BE2C (cell line): ENCODE data around the gene FLVCR2.

ENCODE experiments used
- DNase-seq: peaks from one replicate; pipeline ENCODE4 v3.0.0-alpha.2; 2020
- H3K27me3 ChIP-seq: fragments of 250-450 bp; sonication (Bioruptor Pico); 2 replicates; pipeline ENCODE4 v1.5.1; 2020; ENCODE audit warnings: mild to moderate bottlenecking
- H3K36me3 ChIP-seq: fragments of 250-450 bp; sonication (Bioruptor Pico); 2 replicates; pipeline ENCODE4 v1.5.1; 2020; ENCODE audit warnings: mild to moderate bottlenecking
- H3K4me1 ChIP-seq: fragments of 250-450 bp; sonication (Bioruptor Pico); 2 replicates; pipeline ENCODE4 v1.5.1; 2020
- H3K4me3 ChIP-seq: 2 replicates; pipeline ENCODE4 v1.5.1; 2011; ENCODE audit warnings: low read depth, low read length
- H3K9me3 ChIP-seq: fragments of 250-450 bp; sonication (Bioruptor Pico); 2 replicates; pipeline ENCODE4 v1.5.1; 2020
- TF ChIP-seq, protein P1 (sequence below): IDR thresholded peaks from 2 replicates; pipeline ENCODE4 v1.5.1; 2012; ENCODE audit warnings: mild to moderate bottlenecking, low read depth, low read length

Gene FLVCR2

DNA sequence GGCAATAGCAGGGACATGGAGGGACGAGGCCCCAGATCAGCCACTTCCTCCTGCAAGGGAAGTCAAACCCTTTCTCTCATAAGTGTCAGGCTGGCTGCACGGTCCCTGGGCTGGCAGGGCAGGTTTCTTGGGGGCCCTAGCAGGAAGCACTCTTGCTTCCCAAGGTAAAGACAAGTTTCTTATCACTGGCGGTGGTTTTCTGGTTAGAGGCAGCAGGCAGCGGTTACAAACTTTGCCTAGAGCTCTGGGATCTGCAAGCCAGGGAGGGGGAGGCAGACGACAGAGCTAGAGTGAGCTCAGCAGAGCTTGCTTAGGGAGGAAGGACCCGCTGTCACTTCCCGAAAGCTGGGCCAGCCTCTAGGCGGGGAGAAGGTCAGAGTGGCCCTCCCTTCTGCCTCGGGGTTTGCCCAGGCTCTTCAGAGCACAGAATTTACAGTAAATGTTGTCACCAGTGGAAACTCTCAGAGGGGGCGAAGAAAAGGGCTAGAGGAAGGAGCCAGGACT lies 35.8 kb upstream of the FLVCR2 start:
- Histone ChIP-seq H3K36me3 (no peaks in the 10 kb centered on the region), H3K4me3 (no peak overlapping the region), H3K4me1 (no peaks in the 10 kb centered on the region), H3K27me3 (no peaks in the 10 kb centered on the region), H3K9me3 (no peaks in the 10 kb centered on the region)
- TF ChIP-seq, protein P1, sequence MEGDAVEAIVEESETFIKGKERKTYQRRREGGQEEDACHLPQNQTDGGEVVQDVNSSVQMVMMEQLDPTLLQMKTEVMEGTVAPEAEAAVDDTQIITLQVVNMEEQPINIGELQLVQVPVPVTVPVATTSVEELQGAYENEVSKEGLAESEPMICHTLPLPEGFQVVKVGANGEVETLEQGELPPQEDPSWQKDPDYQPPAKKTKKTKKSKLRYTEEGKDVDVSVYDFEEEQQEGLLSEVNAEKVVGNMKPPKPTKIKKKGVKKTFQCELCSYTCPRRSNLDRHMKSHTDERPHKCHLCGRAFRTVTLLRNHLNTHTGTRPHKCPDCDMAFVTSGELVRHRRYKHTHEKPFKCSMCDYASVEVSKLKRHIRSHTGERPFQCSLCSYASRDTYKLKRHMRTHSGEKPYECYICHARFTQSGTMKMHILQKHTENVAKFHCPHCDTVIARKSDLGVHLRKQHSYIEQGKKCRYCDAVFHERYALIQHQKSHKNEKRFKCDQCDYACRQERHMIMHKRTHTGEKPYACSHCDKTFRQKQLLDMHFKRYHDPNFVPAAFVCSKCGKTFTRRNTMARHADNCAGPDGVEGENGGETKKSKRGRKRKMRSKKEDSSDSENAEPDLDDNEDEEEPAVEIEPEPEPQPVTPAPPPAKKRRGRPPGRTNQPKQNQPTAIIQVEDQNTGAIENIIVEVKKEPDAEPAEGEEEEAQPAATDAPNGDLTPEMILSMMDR: no peak
- no peak for DNase-seq

DNA sequence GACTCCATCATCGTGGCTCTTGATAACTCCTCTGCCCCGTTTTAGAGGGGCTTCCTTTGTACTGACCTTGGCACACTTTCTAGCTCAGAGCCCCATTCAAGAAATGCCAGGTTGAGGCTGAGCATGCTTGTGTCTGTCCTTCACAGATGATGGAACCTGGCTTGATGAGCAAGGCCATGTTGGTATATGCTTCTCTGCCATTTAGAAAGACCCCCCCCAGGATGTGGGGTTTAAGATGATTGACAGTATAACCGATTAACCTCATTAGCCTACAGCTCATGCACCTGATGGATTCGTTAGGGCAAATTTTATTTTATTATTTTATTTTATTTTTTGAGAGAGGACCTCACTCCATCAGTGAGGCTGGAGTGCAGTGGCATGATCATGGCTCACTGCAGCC lies 35.2 kb upstream of the FLVCR2 start:
- Histone ChIP-seq H3K27me3 (no peaks in the 10 kb centered on the region), H3K36me3 (no peaks in the 10 kb centered on the region), H3K4me1 (no peaks in the 10 kb centered on the region), H3K4me3 (no peak overlapping the region), H3K9me3 (no peaks in the 10 kb centered on the region)
- TF ChIP-seq, protein P1: no peak
- no peak for DNase-seq

DNA sequence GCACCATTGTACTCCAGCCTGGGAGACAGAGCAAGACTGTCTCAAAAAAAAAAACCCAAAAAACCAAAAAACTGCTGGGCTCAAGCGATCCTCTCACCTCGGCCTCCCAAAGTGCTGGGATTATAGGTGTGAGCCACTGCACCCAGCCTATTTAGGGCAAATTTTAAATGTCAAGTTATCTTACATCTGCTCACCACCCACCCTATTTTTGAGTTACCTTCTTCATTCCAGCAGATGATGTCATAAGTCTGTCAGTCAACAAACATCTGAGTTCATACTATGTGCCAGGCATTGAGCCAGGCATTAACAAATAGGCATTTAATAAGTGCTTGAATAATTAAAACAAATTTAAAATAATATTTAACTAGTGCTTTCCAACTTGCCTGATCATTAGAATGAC lies 34.6 kb upstream of the FLVCR2 start:
- no peak for DNase-seq
- TF ChIP-seq, protein P1: no peak

DNA sequence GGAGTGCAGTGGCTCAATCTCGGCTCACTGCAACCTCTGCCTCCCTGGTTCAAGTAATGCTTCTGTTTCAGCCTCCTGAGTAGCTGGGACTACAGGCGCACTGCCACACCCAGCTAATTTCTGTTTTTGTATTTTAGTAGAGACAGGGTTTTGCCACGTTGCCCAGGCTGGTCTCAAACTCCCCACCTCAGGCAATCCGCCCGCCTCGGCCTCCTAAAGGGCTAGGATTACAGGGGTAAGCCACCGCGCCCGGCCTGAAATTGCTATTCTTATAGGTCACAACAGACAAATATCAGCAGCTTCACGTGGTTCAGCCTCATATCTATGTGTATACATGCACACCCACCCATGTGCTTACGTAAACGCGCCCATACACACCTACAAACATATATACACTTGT lies 32.5 kb upstream of the FLVCR2 start:
- no peaks in the 10 kb centered on the region for H3K27me3 ChIP-seq
- TF ChIP-seq, protein P1: no peak
- H3K36me3 ChIP-seq: no peaks in the 10 kb centered on the region
- no peaks in the 10 kb centered on the region for H3K9me3 ChIP-seq
- H3K4me1 ChIP-seq: no peaks in the 10 kb centered on the region
- H3K4me3 ChIP-seq: no peak overlapping the region
- DNase-seq: no peak

More for the DNA sequence above, 34.6 kb upstream of the FLVCR2 start:
- Histone ChIP-seq H3K27me3 (no peaks in the 10 kb centered on the region), H3K36me3 (no peaks in the 10 kb centered on the region), H3K4me3 (no peak overlapping the region), H3K4me1 (no peaks in the 10 kb centered on the region), H3K9me3 (no peaks in the 10 kb centered on the region)

DNA sequence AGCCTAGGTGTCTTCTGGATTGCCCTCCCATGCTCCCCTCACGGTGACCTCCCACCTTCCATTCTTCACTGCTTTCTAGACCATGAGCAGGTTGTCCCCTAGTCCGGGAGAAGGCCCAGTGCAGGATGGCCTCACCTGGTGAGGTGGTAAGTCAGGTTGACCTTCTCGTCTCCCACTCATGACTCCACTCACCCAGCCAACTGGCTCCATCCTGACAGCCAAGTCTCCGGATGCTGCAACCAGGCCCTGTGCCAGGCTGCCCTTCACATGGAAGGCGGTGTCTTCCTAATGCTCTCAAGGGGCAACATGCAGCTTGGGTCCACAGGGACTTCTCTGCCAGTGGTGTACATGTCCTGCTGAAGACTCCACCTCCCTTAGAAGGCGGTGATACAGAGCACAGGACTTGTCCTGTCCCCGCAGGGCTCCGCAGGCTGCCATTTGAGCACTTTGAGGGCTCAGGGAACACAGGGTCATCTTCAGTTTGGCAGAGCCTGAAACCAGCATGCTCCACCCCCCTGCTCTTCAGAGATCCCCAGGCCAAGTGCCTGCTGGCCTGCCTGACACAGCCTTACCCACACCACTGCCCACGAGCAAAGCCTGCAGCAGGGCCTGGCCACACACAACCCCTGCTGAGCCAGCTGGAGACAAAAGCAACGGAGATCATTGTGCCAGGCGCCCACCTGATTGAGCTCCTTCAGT lies 30.7 kb upstream of the FLVCR2 start:
- Histone ChIP-seq H3K27me3 (no peaks in the 10 kb centered on the region), H3K4me1 (no peaks in the 10 kb centered on the region), H3K9me3 (no peaks in the 10 kb centered on the region), H3K4me3 (no peak overlapping the region), H3K36me3 (no peaks in the 10 kb centered on the region)
- TF ChIP-seq, protein P1: no peak
- DNase-seq: no peak

DNA sequence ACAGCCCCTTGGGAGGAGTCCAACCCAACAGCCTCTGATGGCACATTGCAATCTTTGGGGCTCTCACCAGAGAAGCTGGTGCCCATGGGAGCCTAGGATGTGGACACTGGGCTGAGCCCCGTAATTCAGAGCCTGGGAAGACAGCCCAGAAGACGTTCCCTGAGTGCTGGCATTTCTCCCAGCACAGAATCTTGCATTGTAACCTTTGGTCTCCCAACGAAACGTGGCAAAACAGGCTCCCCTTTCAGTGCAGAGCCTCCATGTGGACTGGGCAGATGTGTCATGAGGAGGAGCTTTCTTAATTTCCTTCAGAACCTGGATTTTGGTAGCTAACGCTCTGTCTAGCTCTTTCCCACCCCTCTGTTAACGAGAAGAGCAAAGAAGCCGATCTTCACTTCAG lies 29.9 kb upstream of the FLVCR2 start:
- no peak for DNase-seq
- TF ChIP-seq, protein P1: no peak

More for the DNA sequence above, 29.9 kb upstream of the FLVCR2 start:
- Histone ChIP-seq H3K4me3 (no peak overlapping the region), H3K36me3 (no peaks in the 10 kb centered on the region), H3K27me3 (no peaks in the 10 kb centered on the region), H3K4me1 (no peaks in the 10 kb centered on the region), H3K9me3 (no peaks in the 10 kb centered on the region)
